ENCODE measurements around the gene KCNJ6.

Gene KCNJ6

GRCh38 chr21:37562920-37563640 is 353.2 kb downstream of the KCNJ6 start:
- DNase-seq: no peak

GRCh38 chr21:37561941-37562919 is 354.0 kb downstream of the KCNJ6 start:
- DNase-seq: no peak

GRCh38 chr21:37561506-37561905 is 354.8 kb downstream of the KCNJ6 start:
- DNase-seq: no peak

- DNase-seq: no peak
Measured at GRCh38 chr21:37560385-37560784, 355.9 kb downstream of the KCNJ6 start.

GRCh38 chr21:37558676-37559211 is 357.5 kb downstream of the KCNJ6 start:
- DNase-seq: no peak
